NT2/D1 (cell line): ENCODE measurements around the gene ANKRD55.

Experiments
- SUZ12 ChIP-seq: IDR thresholded peaks from 2 replicates; pipeline ENCODE4 v1.6.1; 2011; ENCODE audit not compliant: insufficient read length, insufficient read depth; ENCODE audit errors: extremely low read depth
- YY1 ChIP-seq: IDR thresholded peaks from 2 replicates; pipeline ENCODE4 v1.6.1; 2011; ENCODE audit not compliant: insufficient read length, insufficient read depth
- ZNF274 ChIP-seq: IDR thresholded peaks from 2 replicates; pipeline ENCODE4 v1.6.1; 2011; ENCODE audit warnings: mild to moderate bottlenecking, low read depth, low read length

DNA sequence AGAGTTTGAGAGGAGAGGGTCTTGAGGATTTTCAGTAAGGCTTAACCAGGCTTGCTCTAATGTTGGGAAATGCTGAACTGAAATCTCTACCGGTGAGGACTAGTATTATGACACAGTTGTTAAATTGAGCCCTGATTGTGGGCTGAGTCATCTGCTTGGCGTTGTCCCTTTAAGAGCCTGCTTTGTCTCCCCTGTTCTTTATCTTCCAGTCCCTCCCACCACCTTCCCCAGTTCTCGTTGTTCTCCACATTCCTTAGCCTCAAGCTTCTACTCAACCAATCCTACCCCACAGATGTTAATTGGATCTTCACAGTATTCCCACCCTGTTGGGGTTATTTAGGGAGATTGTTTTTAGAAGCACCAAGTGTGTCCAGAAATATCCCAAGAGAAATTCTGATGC lies 57.6 kb downstream of the ANKRD55 start:
- TF ChIP-seq SUZ12 (no peak), ZNF274 (no peak), YY1 (no peak)
